GM21423 (cell line): ENCODE measurements around the gene CCDC149.

Source experiments
- ATAC-seq: cut with Tn5 transposase; IDR thresholded peaks from one replicate; pipeline ENCODE4 v1.9.1; 2021; ENCODE audit warnings: mild to moderate bottlenecking, moderate library complexity; ENCODE audit not compliant: unreplicated experiment

The CCDC149 gene

GRCh38 chr4:24845132-24845531 lies 67.7 kb downstream of the CCDC149 start:
- ATAC-seq = no peak

- no peak for ATAC-seq
Observed at GRCh38 chr4:24843096-24843495, 69.7 kb downstream of the CCDC149 start.

GRCh38 chr4:24842356-24842755 lies 70.5 kb downstream of the CCDC149 start:
- no peak for ATAC-seq

- no peak for ATAC-seq
Observed at GRCh38 chr4:24840826-24841543, 71.9 kb downstream of the CCDC149 start.

GRCh38 chr4:24840362-24840761 lies 72.5 kb downstream of the CCDC149 start:
- ATAC-seq = no peak

- no peak for ATAC-seq
Observed at GRCh38 chr4:24837781-24838180, 75.1 kb downstream of the CCDC149 start.

- no peak for ATAC-seq
Observed at GRCh38 chr4:24837336-24837735, 75.5 kb downstream of the CCDC149 start.

- ATAC-seq = no peak
Observed at GRCh38 chr4:24836661-24837242, 76.1 kb downstream of the CCDC149 start.

GRCh38 chr4:24835696-24836095 lies 77.1 kb downstream of the CCDC149 start:
- ATAC-seq = no peak

GRCh38 chr4:24831637-24832036 lies 81.2 kb downstream of the CCDC149 start:
- no peak for ATAC-seq

- no peak for ATAC-seq
Observed at GRCh38 chr4:24824720-24825119, 88.1 kb downstream of the CCDC149 start.

GRCh38 chr4:24820541-24820940 lies 92.3 kb downstream of the CCDC149 start:
- no peak for ATAC-seq

- no peak for ATAC-seq
Observed at GRCh38 chr4:24816797-24817196, 96.0 kb downstream of the CCDC149 start.

GRCh38 chr4:24813732-24814131 lies 99.1 kb downstream of the CCDC149 start:
- no peak for ATAC-seq

GRCh38 chr4:24810871-24811631 lies 101.8 kb downstream of the CCDC149 start:
- no peak for ATAC-seq

- no peak for ATAC-seq
Observed at GRCh38 chr4:24809815-24810405, 102.9 kb downstream of the CCDC149 start.

GRCh38 chr4:24809376-24809775 lies 103.5 kb downstream of the CCDC149 start:
- ATAC-seq = no peak

GRCh38 chr4:24808955-24809354 lies 103.9 kb downstream of the CCDC149 start:
- no peak for ATAC-seq

GRCh38 chr4:24808261-24808660 lies 104.6 kb downstream of the CCDC149 start:
- no peak for ATAC-seq

- no peak for ATAC-seq
Observed at GRCh38 chr4:24807611-24808010, 105.2 kb downstream of the CCDC149 start.

GRCh38 chr4:24806206-24806990 lies 106.4 kb downstream of the CCDC149 start:
- no peak for ATAC-seq
